ENCODE data around the gene SH3RF3.

The SH3RF3 gene

DNA sequence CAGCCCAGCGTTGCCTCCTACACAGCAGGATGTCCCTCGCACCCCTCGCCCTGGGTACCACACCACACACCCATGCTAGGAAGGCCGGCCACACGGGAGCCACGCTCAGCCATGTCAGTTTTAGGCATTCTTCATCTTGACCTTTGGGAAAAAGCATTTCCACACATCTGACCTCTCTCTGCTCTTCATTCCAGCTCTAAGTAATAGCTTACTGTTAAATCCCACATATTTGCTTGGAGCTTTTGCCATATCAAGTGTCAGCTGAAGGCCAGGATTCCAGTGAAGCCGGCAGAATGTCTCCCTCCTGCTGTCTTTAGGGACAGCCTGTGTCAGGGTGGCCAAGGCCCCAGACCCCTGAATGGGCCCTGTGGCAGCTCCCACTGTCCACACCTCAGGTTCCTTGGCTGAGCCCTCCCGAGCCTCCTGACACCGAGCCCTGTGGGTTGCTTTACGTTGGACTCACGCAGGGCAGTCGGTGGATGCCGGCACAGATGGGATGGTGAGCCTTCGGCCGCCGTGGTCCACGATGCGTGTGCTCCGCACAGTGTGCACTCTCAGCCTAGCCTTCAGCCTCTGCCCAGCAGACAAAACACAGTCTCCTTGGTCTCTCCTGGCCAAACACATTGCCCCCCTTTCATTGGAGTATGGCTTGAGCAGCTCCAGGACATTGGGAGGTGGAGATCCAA, 282.8 kb downstream of the SH3RF3 start:
- TF ChIP-seq, protein P1, sequence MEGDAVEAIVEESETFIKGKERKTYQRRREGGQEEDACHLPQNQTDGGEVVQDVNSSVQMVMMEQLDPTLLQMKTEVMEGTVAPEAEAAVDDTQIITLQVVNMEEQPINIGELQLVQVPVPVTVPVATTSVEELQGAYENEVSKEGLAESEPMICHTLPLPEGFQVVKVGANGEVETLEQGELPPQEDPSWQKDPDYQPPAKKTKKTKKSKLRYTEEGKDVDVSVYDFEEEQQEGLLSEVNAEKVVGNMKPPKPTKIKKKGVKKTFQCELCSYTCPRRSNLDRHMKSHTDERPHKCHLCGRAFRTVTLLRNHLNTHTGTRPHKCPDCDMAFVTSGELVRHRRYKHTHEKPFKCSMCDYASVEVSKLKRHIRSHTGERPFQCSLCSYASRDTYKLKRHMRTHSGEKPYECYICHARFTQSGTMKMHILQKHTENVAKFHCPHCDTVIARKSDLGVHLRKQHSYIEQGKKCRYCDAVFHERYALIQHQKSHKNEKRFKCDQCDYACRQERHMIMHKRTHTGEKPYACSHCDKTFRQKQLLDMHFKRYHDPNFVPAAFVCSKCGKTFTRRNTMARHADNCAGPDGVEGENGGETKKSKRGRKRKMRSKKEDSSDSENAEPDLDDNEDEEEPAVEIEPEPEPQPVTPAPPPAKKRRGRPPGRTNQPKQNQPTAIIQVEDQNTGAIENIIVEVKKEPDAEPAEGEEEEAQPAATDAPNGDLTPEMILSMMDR (IDR thresholded peaks at IDR 0.05; ENCODE audit: low read depth, low read length, missing control alignments), result no peak
- DNase-seq (ENCODE audit: low read depth), result no peak
- no peak overlapping the region for H3K4me3 ChIP-seq (ENCODE audit: low read depth, low read length)

DNA sequence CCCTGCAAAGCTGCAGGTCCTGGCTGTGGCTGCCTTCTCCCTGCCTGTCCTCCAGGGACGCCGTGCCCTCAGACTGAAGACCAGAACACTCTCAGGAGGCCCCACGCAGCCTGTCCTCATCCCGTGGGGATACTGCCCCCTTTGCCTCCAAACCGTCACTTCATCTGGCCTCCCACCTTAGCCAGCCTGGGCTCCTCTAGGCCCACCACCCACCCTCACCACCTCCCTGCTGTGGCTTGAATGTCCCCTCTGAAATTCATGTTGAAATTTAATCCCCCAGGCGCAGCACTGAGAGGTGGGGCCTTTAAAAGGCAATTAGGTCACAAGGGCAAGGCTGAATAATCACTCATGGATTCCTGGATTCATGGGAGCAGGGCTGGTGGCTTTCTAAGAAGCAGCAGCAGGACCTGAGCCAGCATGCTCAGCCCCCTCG, 286.6 kb downstream of the SH3RF3 start:
- no peak overlapping the region for H3K4me3 ChIP-seq (ENCODE audit: low read depth, low read length)
- no peak for DNase-seq (ENCODE audit: low read depth)
- TF ChIP-seq, protein P1 (IDR thresholded peaks at IDR 0.05; ENCODE audit: low read depth, low read length, missing control alignments), result no peak

DNA sequence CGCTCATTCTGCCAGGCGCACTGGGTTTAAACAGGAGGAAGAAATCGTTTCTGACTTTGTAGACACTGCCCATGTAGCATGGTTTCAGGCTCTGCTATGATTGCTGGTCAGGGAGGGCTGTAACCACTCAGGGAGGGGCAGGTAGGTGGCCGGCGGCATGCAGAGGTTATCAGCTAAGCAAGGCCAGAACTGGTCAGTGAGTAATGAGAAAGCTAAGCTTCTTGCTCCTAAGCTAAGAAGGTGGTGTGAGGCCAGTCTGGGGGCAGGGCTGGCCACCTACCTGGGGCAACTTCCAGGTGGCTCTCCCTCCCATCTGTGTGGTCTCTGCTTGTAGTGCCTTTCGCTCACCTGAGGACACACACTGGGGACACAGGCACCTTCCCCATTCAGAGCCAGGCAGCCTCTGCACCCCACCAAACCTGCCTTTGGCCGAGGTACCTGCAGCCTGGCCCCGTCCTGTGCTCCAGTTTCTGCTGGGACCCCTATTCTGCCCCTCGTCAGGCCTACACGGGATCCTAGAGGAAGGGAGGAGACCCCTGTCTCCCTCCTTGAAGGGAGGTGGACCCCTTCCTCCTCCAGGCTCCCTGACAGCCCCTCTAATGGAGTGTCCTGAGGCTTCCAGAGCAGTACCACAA, 288.8 kb downstream of the SH3RF3 start:
- no peak overlapping the region for H3K4me3 ChIP-seq (ENCODE audit: low read depth, low read length)
- TF ChIP-seq, protein P1 (IDR thresholded peaks at IDR 0.05; ENCODE audit: low read depth, low read length, missing control alignments), result no peak
- no peak for DNase-seq (ENCODE audit: low read depth)

DNA sequence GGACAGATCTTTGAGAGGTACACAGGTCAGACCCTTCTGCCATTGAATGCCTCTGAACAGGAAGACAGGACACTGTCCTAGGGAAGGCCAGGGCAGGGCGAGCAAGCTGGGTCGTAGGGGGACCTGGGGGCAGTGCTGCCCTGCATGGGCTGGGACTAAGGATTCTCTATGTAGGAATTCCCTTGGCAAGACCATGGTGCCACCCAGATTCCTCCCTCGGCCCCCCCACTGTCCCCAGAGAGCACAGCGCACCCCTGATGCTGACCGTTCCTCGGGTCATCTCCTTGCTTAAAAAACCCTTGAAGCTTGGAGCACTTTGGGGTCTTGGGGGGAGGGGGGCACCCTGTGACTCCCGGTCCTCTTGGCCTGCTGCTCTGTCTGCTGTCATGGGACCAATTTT, 289.7 kb downstream of the SH3RF3 start:
- no peak for DNase-seq (ENCODE audit: low read depth)
- no peak overlapping the region for H3K4me3 ChIP-seq (ENCODE audit: low read depth, low read length)
- TF ChIP-seq, protein P1 (IDR thresholded peaks at IDR 0.05; ENCODE audit: low read depth, low read length, missing control alignments), result no peak

DNA sequence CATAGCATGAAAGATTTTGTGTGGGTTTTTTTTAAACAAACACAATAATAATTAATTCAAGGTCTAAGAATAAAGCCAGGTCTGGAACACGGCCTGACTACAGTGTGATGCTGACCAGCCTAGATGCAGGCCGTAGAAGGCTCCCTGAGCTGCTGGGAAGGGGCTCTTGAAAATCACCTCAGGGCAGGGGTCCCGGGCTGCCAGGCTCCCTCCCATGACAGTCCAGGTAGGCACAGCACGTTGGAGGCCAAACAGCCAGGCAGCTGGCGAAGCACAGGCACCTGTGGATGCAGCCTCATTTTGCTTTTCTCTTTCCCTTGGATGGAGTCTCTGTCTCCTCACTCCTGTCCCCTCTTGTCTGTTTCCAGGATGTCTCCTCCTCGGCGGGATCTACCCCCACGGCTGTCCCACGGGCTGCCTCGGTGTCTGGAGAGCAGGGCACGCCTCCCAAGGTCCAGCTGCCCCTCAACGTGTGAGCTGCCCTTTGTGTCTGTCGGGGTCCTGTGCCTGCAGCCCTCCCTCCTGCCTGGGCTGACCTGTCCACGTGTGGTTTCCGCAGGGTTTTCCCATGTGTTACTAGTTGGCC, 290.3 kb downstream of the SH3RF3 start:
- DNase-seq (ENCODE audit: low read depth), result no peak
- TF ChIP-seq, protein P1 (IDR thresholded peaks at IDR 0.05; ENCODE audit: low read depth, low read length, missing control alignments), result no peak
- H3K4me3 ChIP-seq (ENCODE audit: low read depth, low read length), result no peak overlapping the region

DNA sequence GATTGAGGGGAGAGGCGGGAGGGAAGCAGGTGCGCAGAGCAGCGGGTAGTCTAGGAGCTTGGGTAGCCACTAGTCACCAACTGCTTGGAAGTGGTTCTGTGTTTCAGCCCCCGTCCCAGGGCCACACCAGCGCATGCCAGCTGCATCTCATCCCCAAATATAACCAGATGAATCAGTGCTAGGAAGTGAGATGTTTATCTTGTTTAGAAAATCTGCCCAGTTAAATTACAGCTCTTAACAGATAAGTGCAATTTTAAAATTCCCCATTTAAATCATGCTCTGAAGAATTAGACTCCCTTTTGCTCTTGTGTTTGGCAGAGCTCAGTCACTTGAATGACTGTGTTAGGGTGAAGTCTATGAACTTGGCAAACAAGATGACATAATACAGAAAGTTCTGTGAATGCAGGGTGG, 291.0 kb downstream of the SH3RF3 start:
- DNase-seq (ENCODE audit: low read depth), result no peak
- H3K4me3 ChIP-seq (ENCODE audit: low read depth, low read length), result no peak overlapping the region
- TF ChIP-seq, protein P1 (IDR thresholded peaks at IDR 0.05; ENCODE audit: low read depth, low read length, missing control alignments), result no peak
